HTERT RPE-1 (cell line): ENCODE data around the gene DOCK4.

ENCODE experiments used
- in situ Hi-C: fragments of 300-500 bp; cut with MboI; formaldehyde crosslinking; loops from 4 replicates; pipeline ENCODE4 v1.14.3; 2020; ENCODE audit warnings: low sequenced_read_pairs

The DOCK4 gene

GRCh38 chr7:111871283-111871682 is 334.9 kb downstream of the DOCK4 start:
- in situ Hi-C loops, result no loop called here

- in situ Hi-C loops, result no loop called here
These were observed 336.9 kb downstream of the DOCK4 start for GRCh38 chr7:111869280-111869679.

GRCh38 chr7:111867348-111867931 is 338.8 kb downstream of the DOCK4 start:
- in situ Hi-C loops, result no loop called here

GRCh38 chr7:111866787-111867186 is 339.4 kb downstream of the DOCK4 start:
- in situ Hi-C loops, result no loop called here

GRCh38 chr7:111865430-111865829 is 340.8 kb downstream of the DOCK4 start:
- in situ Hi-C loops, result no loop called here

GRCh38 chr7:111864291-111864976 is 341.8 kb downstream of the DOCK4 start:
- in situ Hi-C loops, result no loop called here

- in situ Hi-C loops, result no loop called here
These were observed 342.9 kb downstream of the DOCK4 start for GRCh38 chr7:111863269-111863668.

GRCh38 chr7:111860248-111860647 is 346.0 kb downstream of the DOCK4 start:
- in situ Hi-C loops, result no loop called here

- in situ Hi-C loops, result no loop called here
These were observed 347.9 kb downstream of the DOCK4 start for GRCh38 chr7:111858331-111858730.

- in situ Hi-C loops, result no loop called here
These were observed 350.4 kb downstream of the DOCK4 start for GRCh38 chr7:111855842-111856227.

GRCh38 chr7:111855161-111855841 is 350.9 kb downstream of the DOCK4 start:
- in situ Hi-C loops, result no loop called here

GRCh38 chr7:111853201-111853990 is 352.8 kb downstream of the DOCK4 start:
- in situ Hi-C loops, result no loop called here

- in situ Hi-C loops, result no loop called here
These were observed 354.1 kb downstream of the DOCK4 start for GRCh38 chr7:111852081-111852480.

GRCh38 chr7:111846898-111847297 is 359.3 kb downstream of the DOCK4 start:
- in situ Hi-C loops, result no loop called here

GRCh38 chr7:111845853-111846252 is 360.3 kb downstream of the DOCK4 start:
- in situ Hi-C loops, result no loop called here

- in situ Hi-C loops, result no loop called here
These were observed 361.1 kb downstream of the DOCK4 start for GRCh38 chr7:111844904-111845671.

- in situ Hi-C loops, result no loop called here
These were observed 363.7 kb downstream of the DOCK4 start for GRCh38 chr7:111842491-111842890.

GRCh38 chr7:111841596-111842205 is 364.5 kb downstream of the DOCK4 start:
- in situ Hi-C loops, result no loop called here

GRCh38 chr7:111840528-111840927 is 365.7 kb downstream of the DOCK4 start:
- in situ Hi-C loops, result no loop called here

- in situ Hi-C loops, result no loop called here
These were observed 366.9 kb downstream of the DOCK4 start for GRCh38 chr7:111839261-111839660.
